Testis (tissue), 3 donors: ENCODE results near the gene RNF126. TPM values are rescaled to one million over a fixed set of nuclear protein-coding genes. Genes with fewer than 3 reads are reported as not detected.

Experiments
- DNase-seq: peaks from one replicate; pipeline ENCODE4 v3.0.0-alpha.2; 2019
- H3K27ac ChIP-seq, 2 donors: fragments of 200-600 bp; sonication (generic); one replicate each; pipeline ENCODE4 v1.5.1; 2019
- H3K27me3 ChIP-seq: fragments of 200-600 bp; sonication (generic); one replicate; pipeline ENCODE4 v1.5.1; 2019
- H3K36me3 ChIP-seq: fragments of 200-600 bp; sonication (generic); one replicate; pipeline ENCODE4 v1.5.1; 2017; ENCODE audit warnings: low read depth; ENCODE audit errors: missing control alignments
- H3K4me1 ChIP-seq: fragments of 200-600 bp; sonication (generic); one replicate; pipeline ENCODE4 v1.5.1; 2019
- H3K4me3 ChIP-seq, 2 donors: fragments of 200-600 bp; sonication (generic); one replicate each; pipeline ENCODE4 v1.5.1; 2017 to 2019
- H3K9me3 ChIP-seq: fragments of 200-600 bp; sonication (generic); one replicate; pipeline ENCODE4 v1.5.1; 2017
- POLR2A ChIP-seq: fragments of 450-650 bp; IDR thresholded peaks from one replicate; pipeline ENCODE4 v1.6.1; 2017; ENCODE audit warnings: antibody characterized with exemption, mild to moderate bottlenecking, moderate library complexity
- WGBS, 2 donors: methylation state at CpG; one replicate each; pipeline ENCODE4 v1.1.5; 2018; 5-methylcytosine and 5-hydroxymethylcytosine counted together
- intact Hi-C: fragments of 100-400 bp; cut with DNase I; formaldehyde crosslinking; loops from one replicate; pipeline ENCODE4 v1.15.1; 2023; ENCODE audit warnings: low total_unique reads
- polyA plus RNA-seq: library from polyadenylated mRNA; stranded (reverse); fragments of 350-450 nt; fragmentation: Illumina TruSeq; extraction: RNeasy Lipid Tissue Mini Kit (QIAGEN cat#74804); gene quantifications from one replicate; pipeline ENCODE4 v1.2.3, GENCODE V29; 2014; ENCODE audit warnings: low read depth, low replicate concordance; ENCODE audit not compliant: insufficient read depth
- total RNA-seq, 2 donors: library from RNA; depleted of rRNA; stranded (reverse); fragments of >200 nt; gene quantifications; one replicate each; pipeline ENCODE4 v1.2.3, GENCODE V29; 2016
- TF ChIP-seq, protein P1 (sequence below), 3 experiments: fragments of 450-650 bp in 2 of 3; fragments of 200-600 bp in 1 of 3; sonication (generic) in 1 of 3; IDR thresholded peaks; one replicate each; pipeline ENCODE4 v1.5.1; 2016 to 2019; ENCODE audit warnings: antibody characterized with exemption in 3 of 3, mild to moderate bottlenecking in 2 of 3, moderate library complexity in 1 of 3

RNF126 gene
- total and polyA plus RNA-seq, 3 donors from 2014 or later, result 107 to 158 (median 148) TPM

DNA sequence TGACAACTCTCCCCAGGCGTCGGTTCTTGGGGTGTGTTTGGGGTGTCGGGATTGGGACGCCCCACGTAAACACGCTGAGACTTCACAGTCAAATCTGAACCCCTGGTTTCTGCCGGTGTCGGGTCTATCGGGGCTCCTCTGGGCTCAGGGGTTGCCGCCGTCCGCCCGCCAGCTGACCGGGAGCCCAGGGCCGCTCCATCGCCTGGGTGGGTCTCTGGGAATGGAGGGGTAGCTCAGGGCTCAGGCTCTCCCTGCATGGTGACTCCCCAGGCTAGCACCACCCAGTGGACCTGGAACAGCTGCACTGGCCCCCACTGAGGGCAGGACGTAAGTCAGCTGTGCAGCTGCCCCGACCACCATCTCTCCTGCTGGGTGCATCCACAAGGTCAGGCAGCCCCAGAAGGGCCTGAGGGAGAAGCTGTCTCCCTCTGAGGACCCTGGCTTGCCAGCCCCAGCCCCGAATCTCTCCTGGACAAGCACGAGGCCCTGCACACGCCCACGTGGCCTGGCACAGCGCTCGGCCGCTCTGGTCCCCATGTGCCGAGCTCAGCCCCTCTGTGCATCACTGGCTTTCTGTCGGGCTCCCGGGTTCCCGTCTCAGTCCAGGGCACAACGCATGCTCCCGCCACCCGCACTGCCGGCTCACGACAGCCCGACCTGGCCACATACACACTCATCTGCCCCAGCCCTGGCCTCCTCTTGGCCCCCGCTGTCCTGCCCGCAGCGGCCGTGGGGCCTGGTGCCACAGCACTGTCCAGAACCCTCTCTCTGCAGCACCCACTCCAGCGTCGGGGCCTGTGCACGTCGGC is 6.1 kb downstream of the RNF126 start:
- peaks cover 43% of the 10 kb centered on the region for H3K4me1 ChIP-seq
- no peak overlapping the region for H3K27ac ChIP-seq

DNA sequence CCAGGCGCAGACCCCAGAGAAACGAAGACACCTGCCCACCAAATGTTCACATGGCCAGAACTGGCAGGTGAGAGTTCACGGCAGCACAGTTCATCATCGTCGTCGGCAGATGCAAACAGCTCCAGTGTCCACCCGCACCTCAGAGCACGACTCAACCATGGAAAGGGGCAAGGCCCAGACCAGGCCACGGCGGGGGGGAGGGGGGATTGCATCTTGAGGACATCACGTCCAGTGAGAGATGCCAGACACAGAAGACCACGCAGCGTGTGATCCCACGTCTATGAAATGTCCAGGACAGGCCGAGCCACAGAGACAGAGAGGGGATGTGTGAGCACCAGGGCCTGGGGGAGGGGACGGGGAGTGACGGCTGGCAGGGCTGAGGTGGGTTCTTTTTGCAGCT is 7.3 kb downstream of the RNF126 start:
- Histone ChIP-seq H3K27ac (no peak overlapping the region), H3K9me3 (no peaks in the 10 kb centered on the region), H3K4me3 (no peak overlapping the region), H3K4me1 (peaks cover 31% of the 10 kb centered on the region), H3K27me3 (no peaks in the 10 kb centered on the region), H3K36me3 (no peaks in the 10 kb centered on the region)
- no peak for TF ChIP-seq POLR2A
- TF ChIP-seq, protein P1, sequence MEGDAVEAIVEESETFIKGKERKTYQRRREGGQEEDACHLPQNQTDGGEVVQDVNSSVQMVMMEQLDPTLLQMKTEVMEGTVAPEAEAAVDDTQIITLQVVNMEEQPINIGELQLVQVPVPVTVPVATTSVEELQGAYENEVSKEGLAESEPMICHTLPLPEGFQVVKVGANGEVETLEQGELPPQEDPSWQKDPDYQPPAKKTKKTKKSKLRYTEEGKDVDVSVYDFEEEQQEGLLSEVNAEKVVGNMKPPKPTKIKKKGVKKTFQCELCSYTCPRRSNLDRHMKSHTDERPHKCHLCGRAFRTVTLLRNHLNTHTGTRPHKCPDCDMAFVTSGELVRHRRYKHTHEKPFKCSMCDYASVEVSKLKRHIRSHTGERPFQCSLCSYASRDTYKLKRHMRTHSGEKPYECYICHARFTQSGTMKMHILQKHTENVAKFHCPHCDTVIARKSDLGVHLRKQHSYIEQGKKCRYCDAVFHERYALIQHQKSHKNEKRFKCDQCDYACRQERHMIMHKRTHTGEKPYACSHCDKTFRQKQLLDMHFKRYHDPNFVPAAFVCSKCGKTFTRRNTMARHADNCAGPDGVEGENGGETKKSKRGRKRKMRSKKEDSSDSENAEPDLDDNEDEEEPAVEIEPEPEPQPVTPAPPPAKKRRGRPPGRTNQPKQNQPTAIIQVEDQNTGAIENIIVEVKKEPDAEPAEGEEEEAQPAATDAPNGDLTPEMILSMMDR (IDR thresholded peaks at IDR 0.05), result no peak
- WGBS, 2 donors, result 73 to 79% methylated on average over 12 to 17 of the region's 17 CpGs
- intact Hi-C loops, result no loop called here
- DNase-seq, result no peak

More for the DNA sequence above, 6.1 kb downstream of the RNF126 start:
- no peak for DNase-seq
- Histone ChIP-seq H3K36me3 (no peaks in the 10 kb centered on the region), H3K4me3 (no peak overlapping the region), H3K27me3 (no peaks in the 10 kb centered on the region), H3K9me3 (no peaks in the 10 kb centered on the region)
- no peak for TF ChIP-seq POLR2A
- TF ChIP-seq, protein P1 (IDR thresholded peaks at IDR 0.05), result no peak
- 83 to 85% methylated on average over 23 to 43 of the region's 43 CpGs for WGBS, 2 donors
- intact Hi-C loops, result no loop called here

DNA sequence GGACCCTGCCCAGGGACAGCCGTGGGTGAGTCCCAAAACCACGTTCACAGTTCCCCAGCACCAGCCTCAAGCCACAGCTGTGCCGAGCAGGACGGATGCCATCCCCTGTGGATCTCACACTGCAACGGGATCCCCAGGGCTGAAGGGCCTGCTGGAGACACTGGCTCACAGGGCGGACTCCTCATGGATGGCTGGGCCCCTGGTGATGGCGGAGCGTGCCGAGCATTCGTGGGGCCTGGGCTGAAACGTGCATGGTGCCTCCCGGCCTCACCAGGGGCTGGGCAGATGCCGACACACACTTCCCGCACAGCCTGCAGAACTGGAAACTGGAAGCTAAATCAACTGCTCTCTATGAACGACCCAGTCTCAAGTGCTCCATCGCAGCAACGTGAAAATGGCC is 9.6 kb downstream of the RNF126 start:
- H3K36me3 ChIP-seq, result no peaks in the 10 kb centered on the region
- intact Hi-C loops, result no loop called here
- H3K4me3 ChIP-seq, result no peak overlapping the region
- H3K27me3 ChIP-seq, result no peaks in the 10 kb centered on the region
- H3K27ac ChIP-seq, result no peak overlapping the region
- no peaks in the 10 kb centered on the region for H3K9me3 ChIP-seq
- H3K4me1 ChIP-seq, result peaks cover 12% of the 10 kb centered on the region
- DNase-seq, result no peak
- no peak for TF ChIP-seq POLR2A
- TF ChIP-seq, protein P1 (IDR thresholded peaks at IDR 0.05), result no peak
- 87 to 93% methylated on average over 15 to 17 of the region's 17 CpGs for WGBS, 2 donors

DNA sequence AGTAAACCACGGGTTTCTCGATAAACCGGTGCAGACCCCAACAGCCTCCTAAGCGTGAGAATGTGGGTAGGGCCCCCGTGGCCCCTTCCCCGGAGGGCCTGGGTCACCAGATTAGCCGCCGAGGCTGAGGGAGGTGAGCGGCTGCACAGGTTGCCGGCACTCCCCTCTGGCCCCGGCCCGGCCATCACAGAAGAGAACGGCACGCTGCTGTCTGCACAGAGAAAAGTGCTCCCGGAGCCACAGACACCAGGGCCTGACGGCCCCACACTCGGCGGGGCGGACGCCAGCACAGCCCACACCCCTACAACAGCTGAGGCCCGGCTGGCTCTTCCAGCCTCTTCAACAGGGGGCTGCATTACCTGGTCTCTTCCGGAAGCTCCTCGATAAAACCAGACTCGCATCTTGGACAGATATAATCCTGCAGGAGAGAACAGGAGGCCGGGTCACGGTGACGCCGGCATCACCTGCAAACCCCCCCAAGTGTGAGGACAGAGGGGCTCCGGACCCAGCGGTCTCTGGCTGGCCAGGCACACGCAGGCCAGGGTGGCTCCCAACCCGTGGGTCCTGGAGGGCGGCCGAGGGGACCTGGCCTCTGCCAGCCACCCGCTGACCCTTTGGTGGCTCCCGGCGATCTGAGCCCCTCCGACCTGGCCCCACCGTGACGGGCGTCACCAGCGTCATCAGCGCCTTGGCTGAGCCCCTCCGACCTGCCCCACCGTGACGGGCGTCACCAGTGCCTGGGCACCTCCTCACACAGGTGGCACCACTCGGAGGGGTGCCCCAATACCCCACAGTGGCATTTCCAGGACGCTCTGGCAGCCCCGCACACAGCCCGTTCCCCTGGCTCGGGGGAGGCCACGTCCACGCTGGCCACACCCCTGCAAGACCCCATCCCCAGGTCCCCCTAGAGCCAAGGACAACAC is 10.3 kb downstream of the RNF126 start:
- Histone ChIP-seq H3K4me1 (peaks cover 7% of the 10 kb centered on the region), H3K27me3 (no peaks in the 10 kb centered on the region), H3K36me3 (no peaks in the 10 kb centered on the region), H3K4me3 (no peak overlapping the region), H3K27ac (no peak overlapping the region), H3K9me3 (no peaks in the 10 kb centered on the region)
- no peak for DNase-seq
- intact Hi-C loops, result no loop called here
- TF ChIP-seq, protein P1 (IDR thresholded peaks at IDR 0.05), result no peak
- TF ChIP-seq POLR2A, result no peak
- 92 to 94% methylated on average over 25 to 54 of the region's 54 CpGs for WGBS, 2 donors
